Adrenal gland (tissue), 5 donors: ENCODE results near the gene CFL1.

Source experiments
- POLR2A ChIP-seq, 2 donors: fragments of 450-650 bp; IDR thresholded peaks; one replicate each; pipeline ENCODE4 v1.6.1; 2017; ENCODE audit warnings: antibody characterized with exemption in 2 of 2, mild to moderate bottlenecking in 2 of 2, moderate library complexity in 1 of 2
- TF ChIP-seq, protein P1 (sequence below), 6 experiments: fragments of 450-650 bp in 4 of 6; fragments of 200-600 bp in 2 of 6; sonication (generic) in 1 of 6; IDR thresholded peaks; 1 replicate in 5 of 6; 2 replicates in 1 of 6; pipeline versions ENCODE4 v1.5.1 to v1.8.0; 2016 to 2021; ENCODE audit warnings: antibody characterized with exemption in 6 of 6, mild to moderate bottlenecking in 2 of 6, moderate library complexity in 1 of 6
- donor health status: DM: no; HTN: no; CAD: no.

DNA sequence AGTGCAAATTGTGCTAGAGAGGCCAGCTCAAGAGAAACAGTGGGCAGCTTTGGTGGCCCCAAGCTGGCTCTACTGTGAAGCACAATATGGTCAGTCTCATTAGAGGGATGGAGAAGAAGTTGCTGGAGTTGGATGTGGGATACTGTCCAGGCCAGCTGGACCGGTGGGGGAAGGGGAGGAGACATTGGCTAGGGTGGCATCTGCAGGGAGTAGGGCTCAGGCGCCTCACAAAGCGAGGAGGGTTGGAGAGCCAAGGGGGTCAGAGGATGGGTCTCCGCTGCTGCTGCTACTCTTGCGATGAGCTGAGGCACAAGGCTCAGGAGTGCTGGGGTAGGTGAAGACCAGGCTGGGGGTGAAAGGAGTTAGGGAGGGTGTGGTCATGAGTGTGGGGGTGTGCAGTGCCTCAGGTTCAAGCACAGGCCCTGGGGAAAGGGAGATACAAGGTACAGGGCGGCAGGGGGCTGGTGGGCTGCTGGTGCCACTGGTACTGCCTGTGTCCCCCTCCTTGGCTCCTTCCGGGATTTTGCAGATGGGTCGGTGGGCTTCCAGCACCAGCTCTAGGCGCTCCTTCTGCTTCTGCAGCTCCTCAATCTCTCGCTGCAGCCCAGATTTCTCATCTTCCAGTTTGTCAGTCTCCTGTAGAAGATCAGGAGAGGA lies 34.8 kb upstream of the CFL1 start:
- TF ChIP-seq, protein P1, sequence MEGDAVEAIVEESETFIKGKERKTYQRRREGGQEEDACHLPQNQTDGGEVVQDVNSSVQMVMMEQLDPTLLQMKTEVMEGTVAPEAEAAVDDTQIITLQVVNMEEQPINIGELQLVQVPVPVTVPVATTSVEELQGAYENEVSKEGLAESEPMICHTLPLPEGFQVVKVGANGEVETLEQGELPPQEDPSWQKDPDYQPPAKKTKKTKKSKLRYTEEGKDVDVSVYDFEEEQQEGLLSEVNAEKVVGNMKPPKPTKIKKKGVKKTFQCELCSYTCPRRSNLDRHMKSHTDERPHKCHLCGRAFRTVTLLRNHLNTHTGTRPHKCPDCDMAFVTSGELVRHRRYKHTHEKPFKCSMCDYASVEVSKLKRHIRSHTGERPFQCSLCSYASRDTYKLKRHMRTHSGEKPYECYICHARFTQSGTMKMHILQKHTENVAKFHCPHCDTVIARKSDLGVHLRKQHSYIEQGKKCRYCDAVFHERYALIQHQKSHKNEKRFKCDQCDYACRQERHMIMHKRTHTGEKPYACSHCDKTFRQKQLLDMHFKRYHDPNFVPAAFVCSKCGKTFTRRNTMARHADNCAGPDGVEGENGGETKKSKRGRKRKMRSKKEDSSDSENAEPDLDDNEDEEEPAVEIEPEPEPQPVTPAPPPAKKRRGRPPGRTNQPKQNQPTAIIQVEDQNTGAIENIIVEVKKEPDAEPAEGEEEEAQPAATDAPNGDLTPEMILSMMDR (IDR thresholded peaks at IDR 0.05), result no peak
- no peak for TF ChIP-seq POLR2A (IDR thresholded peaks at IDR 0.05)
